ENCODE results near the gene CA5A.
A peak's percentile ranks its signal among the peaks of the same experiment; 100 is the strongest.

CA5A gene

DNA sequence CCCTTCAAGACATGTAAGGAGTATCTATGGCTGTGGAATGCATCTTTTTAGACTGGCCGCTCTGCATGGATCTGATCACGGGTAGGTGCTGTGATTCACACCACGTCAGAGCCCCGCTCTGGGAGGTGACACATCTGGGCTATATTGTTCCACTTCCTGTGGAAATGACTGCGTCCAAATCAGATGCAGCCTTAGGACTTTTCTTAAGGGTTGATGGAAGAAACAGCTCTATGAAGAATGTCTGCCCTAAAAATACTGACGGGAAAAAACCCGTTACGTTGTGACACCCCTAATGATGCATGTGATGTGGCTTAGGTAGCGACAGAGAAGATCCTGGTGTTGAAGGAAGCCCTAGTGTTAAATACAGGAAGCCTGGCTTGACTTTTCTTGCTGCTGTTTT lies 27.1 kb upstream of the CA5A start:
- peak; percentile 81 for DNase-seq (ENCODE audit: low spot score)

DNA sequence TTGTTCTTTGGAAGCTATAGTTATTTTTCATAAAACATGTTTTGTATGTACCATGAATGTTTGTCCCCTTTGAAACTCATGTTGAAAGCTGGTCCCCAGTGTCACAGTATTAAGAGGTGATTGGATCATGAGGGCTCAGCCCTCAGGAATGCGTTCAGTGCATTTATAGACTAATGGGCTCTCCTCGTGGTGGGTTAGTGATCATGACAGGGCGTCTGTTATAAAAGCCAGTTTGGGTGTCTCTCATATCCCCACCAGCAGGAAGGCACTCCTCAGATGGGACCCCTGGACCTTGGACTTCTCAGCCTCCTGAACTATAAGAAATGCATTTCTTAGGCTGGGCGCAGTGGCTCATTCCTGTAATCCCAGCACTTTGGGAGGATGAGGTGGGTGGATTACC lies 25.3 kb upstream of the CA5A start:
- no peak for DNase-seq (ENCODE audit: low spot score)

DNA sequence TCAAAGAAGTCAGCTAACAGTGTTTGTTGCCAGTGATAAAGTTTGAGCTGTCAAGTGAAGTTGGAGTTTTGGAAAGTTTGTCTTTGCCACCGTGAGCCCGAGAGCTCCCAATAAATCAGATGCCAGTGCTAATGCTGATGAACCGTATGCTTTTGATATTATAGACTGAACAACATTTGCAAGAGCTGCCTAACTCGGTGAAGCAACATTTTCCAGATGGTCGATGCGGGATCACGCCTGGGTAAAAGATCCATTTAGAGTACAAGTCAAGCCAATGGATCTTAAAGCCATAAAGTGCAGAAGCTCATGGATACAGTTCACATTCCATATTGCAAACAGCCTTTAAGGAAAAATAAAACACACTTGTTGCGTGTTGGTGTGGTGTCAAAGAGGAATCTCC lies 24.5 kb upstream of the CA5A start:
- DNase-seq (ENCODE audit: low spot score) = no peak

DNA sequence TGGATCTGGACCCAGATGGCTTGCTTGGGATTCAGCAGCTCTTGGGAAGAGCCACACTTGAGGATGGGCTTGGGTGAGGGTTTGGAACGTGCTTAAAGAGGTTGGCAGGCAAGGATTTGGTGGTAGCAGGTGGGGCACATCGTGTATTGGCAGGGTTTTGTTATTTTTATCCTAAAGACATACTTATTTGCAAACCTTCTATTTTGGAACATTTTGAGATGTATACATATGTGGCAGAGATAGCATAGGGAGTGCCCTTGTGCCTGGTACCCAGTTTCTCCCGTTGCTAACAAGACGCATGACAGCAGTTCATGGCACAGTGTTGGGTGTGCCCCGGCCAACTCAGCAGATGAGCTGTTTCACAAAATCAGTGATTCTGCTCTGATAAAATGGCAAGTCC lies 24.0 kb upstream of the CA5A start:
- no peak for DNase-seq (ENCODE audit: low spot score)

DNA sequence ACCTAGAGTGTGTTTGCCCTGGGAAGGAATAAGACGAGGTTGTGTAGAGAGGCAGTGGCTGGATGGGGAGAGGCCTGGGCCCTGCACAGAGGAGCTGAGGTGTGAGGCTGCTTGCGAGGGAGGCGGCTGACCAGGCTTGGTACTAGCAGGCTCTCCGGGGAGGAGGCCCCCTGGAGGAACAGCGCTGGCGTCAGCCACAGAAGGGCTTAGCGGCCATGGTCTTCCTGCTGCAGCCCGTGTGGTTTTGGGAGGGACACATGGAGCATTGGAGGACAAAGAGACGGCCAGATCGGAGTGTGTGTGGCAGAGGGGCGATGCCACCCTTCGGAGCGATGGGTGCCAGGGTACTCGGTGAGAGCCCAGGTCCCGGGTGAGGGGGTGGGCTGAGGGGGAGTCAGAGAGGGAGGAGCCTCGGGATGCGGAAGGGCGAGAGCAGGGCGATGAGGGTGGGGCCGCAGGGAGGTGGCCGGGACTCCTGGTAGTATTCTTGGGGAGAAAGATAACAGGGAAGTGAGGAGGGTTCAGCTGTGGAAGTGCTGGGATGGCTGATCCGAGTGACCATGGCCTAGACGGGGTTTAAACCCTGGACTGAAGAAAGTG lies 23.2 kb upstream of the CA5A start:
- DNase-seq (ENCODE audit: low spot score) = no peak

DNA sequence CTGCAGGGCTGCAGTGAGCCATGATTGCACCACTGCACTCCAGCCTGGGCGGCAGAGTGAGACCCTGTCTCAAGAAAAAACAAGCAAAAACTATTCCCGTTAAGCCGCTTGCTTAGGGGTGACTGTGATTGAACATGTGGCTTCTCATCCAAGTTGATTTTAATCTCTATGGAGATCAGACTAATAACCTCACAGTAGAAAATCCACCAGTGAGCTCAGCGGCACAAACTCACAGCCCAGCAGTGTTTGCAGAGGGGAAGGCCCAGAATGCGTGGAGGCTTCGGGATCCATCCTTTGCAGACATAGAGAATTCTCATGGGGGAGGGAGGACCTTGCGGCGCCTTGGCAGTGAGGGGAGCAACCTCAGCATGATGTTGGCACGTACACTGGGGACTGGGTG lies 22.3 kb upstream of the CA5A start:
- no peak for DNase-seq (ENCODE audit: low spot score)

DNA sequence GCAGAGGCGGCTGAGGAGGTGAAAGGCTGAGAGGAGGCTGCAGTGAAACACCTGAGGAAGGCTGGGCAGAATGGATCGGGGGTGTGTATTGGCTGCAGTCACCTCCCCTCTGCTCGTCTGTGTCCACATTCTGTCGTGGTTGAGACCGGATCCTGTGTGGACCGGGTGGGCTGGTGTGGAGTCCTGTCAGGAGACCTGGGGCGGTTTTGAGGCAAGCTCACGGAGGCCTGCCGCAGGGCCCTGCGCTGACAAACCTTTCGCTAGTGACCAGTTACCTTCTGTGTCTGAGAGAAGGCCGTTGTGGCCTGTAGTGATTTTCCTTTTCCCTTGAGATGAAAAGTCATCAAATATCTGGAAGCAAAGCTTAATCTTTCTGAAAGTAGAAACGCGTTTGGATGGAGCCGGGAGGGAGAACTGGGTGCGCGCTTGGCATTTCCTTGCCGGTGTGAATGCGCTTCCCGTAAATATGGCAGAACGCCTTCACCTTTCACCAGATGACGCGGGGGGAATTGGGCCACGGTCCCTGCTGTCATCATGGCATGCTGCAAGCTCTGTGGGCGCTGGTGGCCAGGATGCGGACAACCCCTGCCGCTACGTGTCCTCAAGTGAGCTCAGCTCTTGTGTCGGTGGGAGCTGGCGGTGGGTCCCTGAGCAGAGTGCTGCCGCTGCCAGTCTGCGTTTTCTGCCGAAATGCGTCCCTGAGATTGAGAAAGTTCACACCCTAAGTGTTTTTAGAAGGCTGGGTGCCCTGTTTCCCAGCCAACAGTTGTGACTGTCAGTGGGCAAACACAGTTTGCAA lies 21.2 kb upstream of the CA5A start:
- no peak for DNase-seq (ENCODE audit: low spot score)

DNA sequence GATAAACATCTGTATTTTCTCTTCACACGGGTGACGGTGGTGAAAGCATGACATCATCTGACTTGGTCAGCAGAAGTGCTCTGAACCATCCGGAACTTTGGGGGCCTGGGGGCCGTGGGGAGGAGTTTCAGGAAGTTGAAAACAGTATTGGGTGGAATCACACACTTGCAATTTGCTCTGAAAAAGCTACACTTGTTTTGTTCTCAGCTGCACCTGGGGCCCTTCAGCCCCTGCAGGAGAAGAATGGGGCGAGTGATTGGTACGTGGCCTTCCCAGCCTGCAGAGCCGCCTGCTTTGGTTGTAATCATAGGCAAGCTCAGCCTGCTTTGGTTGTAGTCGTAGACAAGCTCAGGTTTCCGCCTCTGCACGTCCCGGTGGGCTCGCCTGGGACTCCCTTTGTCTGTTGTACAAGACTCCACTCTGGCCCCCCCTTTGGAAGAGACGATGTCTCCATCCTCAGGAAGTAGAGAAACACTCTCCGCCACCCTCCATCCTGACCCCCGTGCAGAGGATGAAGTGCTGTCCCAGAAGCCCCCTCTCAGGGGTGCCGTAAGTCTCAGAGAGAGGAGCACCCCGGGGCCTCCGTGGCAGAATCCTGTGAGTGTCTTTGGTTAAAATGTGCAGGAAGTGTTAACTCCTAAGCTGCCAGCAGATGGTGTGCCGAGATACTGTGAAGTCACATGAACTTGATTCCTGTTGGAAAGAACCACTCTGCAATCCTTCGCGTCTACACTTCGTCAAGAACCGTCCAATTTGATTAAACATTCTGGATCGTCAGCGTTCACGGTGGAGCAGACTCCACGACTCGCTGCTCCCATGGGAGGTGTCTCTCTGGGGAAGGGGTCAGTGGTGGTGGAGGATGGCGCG lies 20.3 kb upstream of the CA5A start:
- DNase-seq (ENCODE audit: low spot score) = peak; percentile 84

DNA sequence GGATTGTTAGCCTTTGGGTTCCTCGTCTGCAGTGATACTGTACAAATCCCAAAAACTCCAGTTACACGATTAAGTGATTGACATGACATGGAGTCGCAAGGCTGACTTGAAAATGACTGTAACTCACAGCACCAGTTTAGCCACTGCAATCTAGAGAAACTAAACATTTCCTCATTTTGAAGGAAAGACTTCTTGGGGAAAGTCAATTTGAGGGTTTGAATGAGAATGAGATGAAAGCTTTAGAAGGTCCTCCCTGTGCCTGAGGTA lies 19.7 kb upstream of the CA5A start:
- DNase-seq (ENCODE audit: low spot score) = no peak

DNA sequence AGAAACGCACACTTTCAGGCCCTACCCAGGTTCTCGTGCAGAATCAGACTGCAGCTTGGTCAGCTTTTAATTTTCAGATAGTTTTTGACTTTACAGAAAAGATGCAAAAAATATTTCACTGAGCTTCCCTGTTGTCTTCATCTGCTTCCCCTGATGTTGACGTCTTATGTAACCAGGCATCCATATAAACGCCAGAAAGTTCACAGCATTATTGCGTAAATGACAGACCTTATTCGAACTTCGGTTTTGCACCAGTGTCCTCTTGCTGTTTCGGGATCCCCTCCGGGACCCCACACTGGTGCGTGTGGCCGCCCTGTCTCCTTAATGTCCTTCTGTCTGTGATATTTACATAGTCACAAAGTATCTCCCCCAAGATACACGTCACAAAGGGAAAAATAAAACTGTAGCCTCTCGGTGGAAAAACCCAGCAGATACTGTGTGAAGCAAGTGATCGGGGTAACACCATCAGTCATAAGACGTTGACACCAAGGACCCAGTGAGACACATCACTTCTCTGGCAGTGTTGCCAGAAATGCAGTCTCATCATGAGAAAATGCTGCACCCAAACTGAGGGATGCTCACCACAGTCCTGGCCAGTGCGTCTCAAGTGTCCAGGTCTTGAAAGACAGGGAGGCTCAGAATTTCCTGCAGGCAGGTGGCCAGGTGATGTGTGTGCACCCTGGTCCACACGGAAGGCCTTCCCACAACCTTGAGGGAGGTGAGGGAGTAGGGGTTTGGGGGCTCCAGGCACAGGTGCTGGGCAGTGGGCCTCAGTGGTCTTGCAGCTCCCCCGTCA lies 19.2 kb upstream of the CA5A start:
- DNase-seq (ENCODE audit: low spot score) = no peak

DNA sequence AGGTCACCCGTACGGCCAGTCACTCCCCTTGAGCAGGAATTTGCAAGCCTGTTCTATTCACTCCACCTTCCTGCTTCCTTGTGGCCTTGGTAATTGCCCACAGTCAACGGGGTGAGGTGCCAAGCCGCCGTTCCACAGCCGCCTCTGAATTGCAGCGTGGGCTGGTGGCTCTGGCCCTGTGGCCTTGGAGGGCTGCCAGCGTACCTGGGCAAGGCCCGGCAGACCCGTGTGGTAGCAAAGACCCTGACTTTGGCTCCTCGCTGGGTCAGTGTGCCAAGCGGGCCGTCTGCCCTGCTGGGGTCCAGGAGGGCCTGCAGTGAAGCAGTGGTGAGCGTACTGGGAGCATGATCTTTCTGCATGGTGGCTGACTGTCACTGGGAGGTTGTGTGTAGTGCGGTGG lies 18.5 kb upstream of the CA5A start:
- no peak for DNase-seq (ENCODE audit: low spot score)

DNA sequence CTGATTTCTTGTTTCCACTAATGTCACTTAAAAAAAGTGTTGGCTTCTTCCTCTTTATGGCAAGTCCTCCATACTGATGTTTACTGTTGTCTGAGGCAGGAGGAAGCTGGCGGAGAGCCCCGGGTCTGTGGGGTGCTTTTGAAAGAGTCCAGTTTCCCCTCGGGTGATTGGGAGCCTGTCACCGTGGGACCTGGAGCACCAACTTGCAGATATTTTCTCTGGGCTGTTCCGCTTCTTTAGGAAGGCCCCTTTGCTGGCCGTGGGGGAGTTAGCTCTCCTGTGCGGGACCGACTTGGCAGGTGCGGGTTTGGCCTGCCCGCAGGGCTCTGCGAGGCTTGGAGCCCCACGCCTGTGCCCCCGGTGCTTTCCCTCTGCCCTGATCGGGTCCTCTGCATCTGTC lies 18.0 kb upstream of the CA5A start:
- no peak for DNase-seq (ENCODE audit: low spot score)

DNA sequence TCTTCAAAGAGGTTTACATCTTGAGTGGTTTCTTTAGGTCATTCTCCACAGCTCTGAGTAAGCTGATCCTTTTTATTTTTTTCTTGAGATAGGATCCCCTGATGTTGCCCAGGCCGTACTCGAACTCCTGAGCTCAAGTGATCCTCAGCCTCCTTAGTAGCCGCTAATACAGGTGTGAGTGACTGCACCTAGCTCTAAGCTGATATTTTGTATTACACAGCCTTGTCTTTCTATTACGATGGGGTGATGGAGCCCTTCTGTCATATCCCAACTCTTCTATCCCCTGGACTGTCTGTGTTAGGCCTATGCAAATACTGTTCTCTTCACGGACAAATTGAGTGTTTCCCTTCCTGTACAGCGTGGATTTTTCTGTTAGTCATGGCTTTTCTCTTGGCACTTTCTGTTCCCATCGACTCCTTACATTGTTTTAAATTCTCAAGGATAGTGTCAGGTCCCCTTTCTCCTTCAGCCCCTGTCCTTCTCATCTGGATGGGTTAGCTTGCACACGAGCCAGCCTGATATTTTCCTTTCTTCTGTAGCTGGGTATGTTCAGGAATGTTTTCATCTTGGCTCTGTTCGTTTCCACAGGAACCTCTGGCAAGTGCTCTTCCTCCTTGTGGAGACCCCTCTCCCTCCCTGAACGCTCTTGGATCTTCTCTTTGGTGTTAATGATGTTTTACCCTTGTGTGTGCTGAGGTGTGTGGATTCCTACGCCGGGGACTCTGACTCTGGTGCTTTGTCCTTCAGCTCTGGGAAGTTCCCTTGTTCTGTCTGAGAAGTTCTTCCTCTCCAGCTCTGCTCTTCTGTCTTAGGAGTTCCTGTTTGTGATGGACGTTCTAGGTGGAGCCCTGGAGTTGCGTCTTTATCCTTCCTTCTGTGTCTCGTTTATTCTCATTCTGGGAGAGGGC lies 17.2 kb upstream of the CA5A start:
- DNase-seq (ENCODE audit: low spot score) = no peak

DNA sequence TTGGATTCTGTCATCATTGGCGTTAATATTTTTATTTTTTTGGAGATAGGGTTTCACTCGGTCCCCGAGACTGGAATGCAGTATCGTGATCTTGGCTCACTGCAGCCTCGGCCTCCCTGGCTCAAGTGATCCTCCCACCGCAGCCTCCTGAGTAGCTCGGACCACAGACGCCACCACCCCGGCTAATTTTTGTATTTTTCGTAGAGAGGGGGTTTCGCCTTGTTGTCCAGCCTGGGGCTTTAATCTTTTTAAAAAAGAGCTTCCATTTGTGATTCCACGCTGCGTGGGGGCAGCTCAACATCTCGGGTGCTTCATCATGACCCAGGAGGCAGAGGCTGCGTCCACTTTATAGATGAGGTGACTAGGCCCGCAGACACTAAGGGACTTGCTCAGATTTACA lies 16.4 kb upstream of the CA5A start:
- DNase-seq (ENCODE audit: low spot score) = no peak

DNA sequence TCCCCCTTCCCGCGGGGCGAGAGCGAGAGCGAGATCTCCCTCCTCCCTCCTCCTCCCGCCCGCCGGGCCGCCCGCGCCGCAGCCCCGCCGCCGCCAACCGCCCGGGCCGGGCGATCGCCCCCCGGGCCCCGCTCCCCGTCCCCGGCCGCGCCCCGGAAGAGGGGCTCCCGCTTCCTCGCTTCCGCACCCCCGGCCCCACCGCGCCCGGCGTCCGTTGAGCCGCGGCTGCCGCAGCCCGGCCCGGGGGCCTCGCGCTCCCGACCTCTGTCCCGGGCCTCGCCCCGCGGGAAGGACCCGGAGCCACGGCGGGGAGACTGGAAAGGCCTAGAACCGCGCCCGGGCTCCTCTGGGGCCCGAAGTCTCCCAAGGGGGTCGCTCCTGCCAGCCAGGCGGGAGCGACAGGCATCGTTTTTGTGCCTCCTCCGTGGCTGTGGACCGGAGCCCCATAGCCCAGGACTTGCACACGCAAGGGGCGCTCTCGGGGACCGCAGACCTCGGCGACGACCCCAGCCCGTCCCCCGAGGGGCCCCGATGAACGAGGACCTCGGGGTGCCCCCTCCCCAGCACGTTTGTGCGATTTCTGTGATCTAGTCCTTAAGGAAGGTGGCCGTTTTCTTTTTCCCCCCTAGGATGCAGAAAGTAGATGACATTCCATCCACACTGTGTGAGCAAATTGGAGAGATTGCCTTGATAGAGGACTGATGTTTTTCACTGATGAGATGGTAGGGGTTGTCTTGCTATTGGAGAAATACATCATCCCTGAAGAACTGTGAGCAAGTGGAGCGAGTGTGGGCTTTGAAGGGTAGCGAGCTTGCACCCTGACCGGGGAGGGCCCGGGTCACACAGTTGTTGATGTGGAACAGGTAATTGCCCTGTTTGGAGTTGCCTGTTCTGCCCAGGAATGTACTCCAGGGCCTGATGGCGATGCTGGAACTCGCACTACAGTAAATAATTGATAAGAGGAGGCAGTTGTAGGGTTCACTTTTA lies 15.5 kb upstream of the CA5A start:
- DNase-seq (ENCODE audit: low spot score) = no peak

DNA sequence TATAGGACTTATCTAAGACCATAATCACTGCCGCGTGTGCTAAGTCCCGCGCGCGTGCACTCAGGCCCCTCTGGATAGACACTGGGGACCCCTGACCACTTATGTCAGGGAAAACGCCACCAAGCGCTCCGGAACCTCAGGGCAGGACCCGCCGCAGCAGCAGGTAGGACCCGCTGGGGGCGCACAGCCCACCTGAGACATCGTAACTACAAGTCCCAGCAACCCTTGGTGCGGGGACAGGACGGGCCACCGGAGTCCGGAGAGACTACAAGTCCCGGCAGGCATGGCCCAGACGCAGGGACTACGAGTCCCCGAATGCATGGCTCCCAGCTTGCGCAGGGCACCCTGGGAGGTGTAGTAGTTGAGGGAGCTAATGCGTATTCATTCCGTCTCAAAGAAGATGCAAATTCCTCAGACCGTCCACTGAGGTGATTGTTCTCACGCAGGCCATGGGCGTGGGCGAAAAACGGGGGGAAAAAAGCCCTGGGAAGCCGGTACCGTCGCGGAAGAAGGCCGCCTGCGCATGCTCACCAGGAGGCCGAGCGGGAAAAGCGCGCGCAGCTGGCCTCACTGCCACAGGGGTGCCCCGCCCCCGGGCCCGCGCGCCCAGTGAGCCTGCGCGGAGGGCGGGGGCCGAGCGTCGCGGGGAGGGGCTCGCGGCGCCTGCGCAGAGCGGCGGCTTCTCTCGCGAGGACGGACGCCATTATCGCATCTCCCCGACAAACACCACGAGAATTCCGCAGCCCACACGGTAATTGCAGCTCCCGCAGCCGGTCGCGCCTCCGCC lies 14.6 kb upstream of the CA5A start, which contains the start of gene BANP:
BANP (plus strand) TSS at position 670 of the 787 bp plus-strand sequence. CDS start 23,682 bp downstream, outside the sequence.
- peak; percentile 98 for DNase-seq (ENCODE audit: low spot score)

DNA sequence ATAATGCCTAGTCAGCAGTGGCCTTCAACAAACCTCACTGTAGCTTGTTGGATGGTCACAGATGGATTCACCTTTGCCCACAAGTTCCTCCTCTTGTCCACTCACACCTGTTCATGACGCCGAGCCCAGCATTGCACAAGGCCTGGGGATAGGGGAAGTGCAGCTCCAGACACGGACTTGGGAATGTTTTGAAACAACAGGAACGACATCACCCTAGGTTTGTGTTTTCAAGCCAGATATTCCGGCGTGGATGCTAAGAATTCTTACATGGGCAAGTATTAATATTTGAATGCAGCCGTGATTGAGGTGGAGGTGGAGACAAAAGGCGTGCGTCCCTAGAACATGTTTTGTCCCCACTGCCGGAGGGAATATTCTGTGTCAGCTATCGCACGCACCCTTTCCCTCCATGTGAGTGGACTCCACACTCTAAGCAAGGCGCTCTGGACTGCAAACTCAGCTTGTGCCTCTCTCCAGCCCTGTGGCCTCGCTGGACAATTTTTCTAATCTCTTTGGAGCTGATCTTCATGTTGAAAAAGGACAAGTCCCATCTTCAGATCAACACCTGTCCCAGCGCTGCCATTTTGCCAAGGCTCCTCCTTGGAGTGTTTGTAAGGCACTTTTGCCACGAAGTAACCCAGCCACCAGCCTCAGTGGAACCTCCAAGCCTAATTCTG lies 12.9 kb upstream of the CA5A start:
- no peak for DNase-seq (ENCODE audit: low spot score)

DNA sequence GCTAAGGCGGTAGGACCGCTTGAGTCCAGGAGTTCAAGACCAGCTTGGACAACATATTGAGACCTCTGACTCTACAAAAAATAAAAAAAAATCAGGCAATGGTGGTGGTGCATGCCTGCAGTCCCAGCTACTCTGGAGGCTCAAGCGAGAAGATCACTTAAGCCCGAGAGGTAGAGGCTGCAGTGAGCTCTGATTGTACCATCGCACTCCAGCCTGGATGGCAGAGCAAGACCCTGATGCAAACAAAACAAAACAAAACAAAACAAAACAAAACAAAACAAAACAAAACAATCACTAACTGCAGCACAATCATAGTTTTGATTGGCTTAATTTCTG lies 12.4 kb upstream of the CA5A start:
- no peak for DNase-seq (ENCODE audit: low spot score)

DNA sequence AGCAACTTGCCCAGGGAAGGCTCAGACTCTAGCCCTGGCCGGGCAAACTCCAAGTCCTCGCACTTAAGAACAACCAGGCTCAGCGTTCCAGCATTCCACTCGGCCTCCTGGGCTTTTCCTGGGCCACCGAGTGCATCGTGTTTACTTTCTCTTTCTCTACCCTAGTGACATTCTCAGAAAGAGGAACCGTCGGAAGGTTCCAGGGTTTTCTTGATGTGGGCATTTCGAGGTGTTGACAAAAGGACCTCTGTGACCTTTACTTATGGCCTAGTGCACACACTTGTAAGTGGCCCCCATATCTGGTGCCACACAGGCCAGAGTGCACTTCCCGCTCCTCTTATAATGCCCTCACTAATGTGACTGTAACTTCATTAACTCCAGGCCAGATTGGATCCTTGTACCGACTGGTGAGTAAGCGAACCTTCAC lies 11.8 kb upstream of the CA5A start:
- no peak for DNase-seq (ENCODE audit: low spot score)

All from activated CD4-positive, alpha-beta T cell treated with anti-CD3 and anti-CD28 coated beads, Interleukin-2, Interleukin-4, amounts not matched to agents 100 ng/mL and 50 ng/mL, durations not matched to agents 16 hours and 8 hours (primary cell).